Measurements from ENCODE around the gene TRIM38.
"Not testable (repeated sequence)": the region's sequence is repeated elsewhere in the genome, so short reads cannot be mapped to it uniquely, and the experiment has no call there.

Gene TRIM38

GRCh38 chr6:25997921-25998320 lies 35.3 kb downstream of the TRIM38 start:
- no peaks in the 10 kb centered on the region for H3K9me3 ChIP-seq (ENCODE audit: insufficient read depth, low read depth, low read length)
- H3K36me3 ChIP-seq (ENCODE audit: insufficient read depth, low read length) = no peaks in the 10 kb centered on the region
- no peak for TF ChIP-seq EZH2phosphoT487 (IDR thresholded peaks at IDR 0.05; ENCODE audit: borderline replicate concordance)
- TF ChIP-seq CTCF (conservative IDR thresholded peaks at IDR 0.05; ENCODE audit: low read length) = no peak
- H3F3A ChIP-seq (ENCODE audit: low read depth) = no peaks in the 10 kb centered on the region
- H3K4me3 ChIP-seq (ENCODE audit: low read length, poor library complexity, severe bottlenecking) = no peak overlapping the region
- H3K4me2 ChIP-seq (ENCODE audit: low read depth, low read length, poor library complexity, severe bottlenecking) = peak overlapping the region; percentile 5
- no peaks in the 10 kb centered on the region for H3K9me2 ChIP-seq (replicated peaks; ENCODE audit: low read depth, low read length)
- peaks cover 4% of the 10 kb centered on the region; the same call in 1 of the 2 replicates for H3K79me2 ChIP-seq (ENCODE audit: insufficient read depth, low read length)
- no peaks in the 10 kb centered on the region for H3K27me3 ChIP-seq (ENCODE audit: insufficient read depth, low read length, poor library complexity, severe bottlenecking)
- H4K20me1 ChIP-seq (ENCODE audit: insufficient read depth, low read length, poor library complexity, severe bottlenecking) = no peaks in the 10 kb centered on the region
- H2AFZ ChIP-seq (ENCODE audit: low read length) = no peak overlapping the region
- H3K4me1 ChIP-seq (ENCODE audit: insufficient read depth, low read length, poor library complexity, severe bottlenecking) = peaks cover 27% of the 10 kb centered on the region
- no peak overlapping the region for H3K9ac ChIP-seq (ENCODE audit: low read depth, low read length, poor library complexity, severe bottlenecking)

GRCh38 chr6:25998379-25998778 lies 35.8 kb downstream of the TRIM38 start:
- H3K9me2 ChIP-seq (replicated peaks; ENCODE audit: low read depth, low read length) = no peaks in the 10 kb centered on the region
- H4K20me1 ChIP-seq (ENCODE audit: insufficient read depth, low read length, poor library complexity, severe bottlenecking) = peaks cover 2% of the 10 kb centered on the region
- H3K4me3 ChIP-seq (ENCODE audit: low read length, poor library complexity, severe bottlenecking) = no peak overlapping the region
- H3F3A ChIP-seq (ENCODE audit: low read depth) = no peaks in the 10 kb centered on the region
- no peak overlapping the region for H2AFZ ChIP-seq (ENCODE audit: low read length)
- peaks cover 4% of the 10 kb centered on the region; the same call in 1 of the 2 replicates for H3K79me2 ChIP-seq (ENCODE audit: insufficient read depth, low read length)
- TF ChIP-seq EZH2phosphoT487 (IDR thresholded peaks at IDR 0.05; ENCODE audit: borderline replicate concordance) (no peak), CTCF (conservative IDR thresholded peaks at IDR 0.05; ENCODE audit: low read length) (no peak)
- H3K4me1 ChIP-seq (ENCODE audit: insufficient read depth, low read length, poor library complexity, severe bottlenecking) = peaks cover 25% of the 10 kb centered on the region
- no peaks in the 10 kb centered on the region for H3K27me3 ChIP-seq (ENCODE audit: insufficient read depth, low read length, poor library complexity, severe bottlenecking)
- H3K36me3 ChIP-seq (ENCODE audit: insufficient read depth, low read length) = no peaks in the 10 kb centered on the region
- H3K9ac ChIP-seq (ENCODE audit: low read depth, low read length, poor library complexity, severe bottlenecking) = no peak overlapping the region
- H3K9me3 ChIP-seq (ENCODE audit: insufficient read depth, low read depth, low read length) = no peaks in the 10 kb centered on the region
- peak overlapping the region; percentile 5 for H3K4me2 ChIP-seq (ENCODE audit: low read depth, low read length, poor library complexity, severe bottlenecking)

- H4K20me1 ChIP-seq (ENCODE audit: insufficient read depth, low read length, poor library complexity, severe bottlenecking); H3K36me3 ChIP-seq (ENCODE audit: insufficient read depth, low read length); H3K79me2 ChIP-seq (ENCODE audit: insufficient read depth, low read length); H3K27me3 ChIP-seq (ENCODE audit: insufficient read depth, low read length, poor library complexity, severe bottlenecking); H2AFZ ChIP-seq (ENCODE audit: low read length); H3K9me3 ChIP-seq (ENCODE audit: insufficient read depth, low read depth, low read length); H3F3A ChIP-seq (ENCODE audit: low read depth); H3K4me2 ChIP-seq (ENCODE audit: low read depth, low read length, poor library complexity, severe bottlenecking); H3K9ac ChIP-seq (ENCODE audit: low read depth, low read length, poor library complexity, severe bottlenecking); H3K4me3 ChIP-seq (ENCODE audit: low read length, poor library complexity, severe bottlenecking); H3K9me2 ChIP-seq (replicated peaks; ENCODE audit: low read depth, low read length): not testable (repeated sequence)
- peaks cover 19% of the 10 kb centered on the region for H3K4me1 ChIP-seq (ENCODE audit: insufficient read depth, low read length, poor library complexity, severe bottlenecking)
These were observed 36.6 kb downstream of the TRIM38 start for GRCh38 chr6:25999225-25999624.

- TF ChIP-seq CTCF (conservative IDR thresholded peaks at IDR 0.05; ENCODE audit: low read length) = no peak
- TF ChIP-seq EZH2phosphoT487 (IDR thresholded peaks at IDR 0.05; ENCODE audit: borderline replicate concordance) = no peak
- H3F3A ChIP-seq (ENCODE audit: low read depth) = no peaks in the 10 kb centered on the region
- H2AFZ ChIP-seq (ENCODE audit: low read length) = no peak overlapping the region
- H3K79me2 ChIP-seq (ENCODE audit: insufficient read depth, low read length) = no peaks in the 10 kb centered on the region
- H4K20me1 ChIP-seq (ENCODE audit: insufficient read depth, low read length, poor library complexity, severe bottlenecking) = peaks cover 3% of the 10 kb centered on the region
- H3K36me3 ChIP-seq (ENCODE audit: insufficient read depth, low read length) = no peaks in the 10 kb centered on the region
- no peak overlapping the region for H3K4me3 ChIP-seq (ENCODE audit: low read length, poor library complexity, severe bottlenecking)
- H3K9me2 ChIP-seq (replicated peaks; ENCODE audit: low read depth, low read length) = no peaks in the 10 kb centered on the region
- H3K9ac ChIP-seq (ENCODE audit: low read depth, low read length, poor library complexity, severe bottlenecking) = no peak overlapping the region
- no peaks in the 10 kb centered on the region for H3K9me3 ChIP-seq (ENCODE audit: insufficient read depth, low read depth, low read length)
- no peaks in the 10 kb centered on the region for H3K27me3 ChIP-seq (ENCODE audit: insufficient read depth, low read length, poor library complexity, severe bottlenecking)
- H3K4me2 ChIP-seq (ENCODE audit: low read depth, low read length, poor library complexity, severe bottlenecking) = no peak overlapping the region
- peaks cover 13% of the 10 kb centered on the region for H3K4me1 ChIP-seq (ENCODE audit: insufficient read depth, low read length, poor library complexity, severe bottlenecking)
These were observed 38.0 kb downstream of the TRIM38 start for GRCh38 chr6:26000366-26001144.

Data from Loucy (cell line).